D721Med (cell line): ENCODE measurements around the gene MARCOL.

Experiments
- DNase-seq: peaks from one replicate; pipeline ENCODE4 v3.0.0; 2011; ENCODE audit warnings: low spot score; ENCODE audit not compliant: insufficient read length
- FAIRE-seq: peaks from 2 replicates; lab custom pipeline; 2011; peaks lifted over from hg19 to GRCh38; lab: Jason Lieb, UNC
- TF ChIP-seq, protein P1 (sequence below): IDR thresholded peaks from 2 replicates; pipeline ENCODE4 v1.5.1; 2012; ENCODE audit warnings: mild to moderate bottlenecking, control low read depth; ENCODE audit not compliant: insufficient read depth; ENCODE audit errors: missing control alignments

The MARCOL gene

GRCh38 chr5:148228392-148228984 lies 9.8 kb upstream of the MARCOL start:
- DNase-seq (no peak), FAIRE-seq (no peak)
- TF ChIP-seq, protein P1, sequence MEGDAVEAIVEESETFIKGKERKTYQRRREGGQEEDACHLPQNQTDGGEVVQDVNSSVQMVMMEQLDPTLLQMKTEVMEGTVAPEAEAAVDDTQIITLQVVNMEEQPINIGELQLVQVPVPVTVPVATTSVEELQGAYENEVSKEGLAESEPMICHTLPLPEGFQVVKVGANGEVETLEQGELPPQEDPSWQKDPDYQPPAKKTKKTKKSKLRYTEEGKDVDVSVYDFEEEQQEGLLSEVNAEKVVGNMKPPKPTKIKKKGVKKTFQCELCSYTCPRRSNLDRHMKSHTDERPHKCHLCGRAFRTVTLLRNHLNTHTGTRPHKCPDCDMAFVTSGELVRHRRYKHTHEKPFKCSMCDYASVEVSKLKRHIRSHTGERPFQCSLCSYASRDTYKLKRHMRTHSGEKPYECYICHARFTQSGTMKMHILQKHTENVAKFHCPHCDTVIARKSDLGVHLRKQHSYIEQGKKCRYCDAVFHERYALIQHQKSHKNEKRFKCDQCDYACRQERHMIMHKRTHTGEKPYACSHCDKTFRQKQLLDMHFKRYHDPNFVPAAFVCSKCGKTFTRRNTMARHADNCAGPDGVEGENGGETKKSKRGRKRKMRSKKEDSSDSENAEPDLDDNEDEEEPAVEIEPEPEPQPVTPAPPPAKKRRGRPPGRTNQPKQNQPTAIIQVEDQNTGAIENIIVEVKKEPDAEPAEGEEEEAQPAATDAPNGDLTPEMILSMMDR: no peak

DNA sequence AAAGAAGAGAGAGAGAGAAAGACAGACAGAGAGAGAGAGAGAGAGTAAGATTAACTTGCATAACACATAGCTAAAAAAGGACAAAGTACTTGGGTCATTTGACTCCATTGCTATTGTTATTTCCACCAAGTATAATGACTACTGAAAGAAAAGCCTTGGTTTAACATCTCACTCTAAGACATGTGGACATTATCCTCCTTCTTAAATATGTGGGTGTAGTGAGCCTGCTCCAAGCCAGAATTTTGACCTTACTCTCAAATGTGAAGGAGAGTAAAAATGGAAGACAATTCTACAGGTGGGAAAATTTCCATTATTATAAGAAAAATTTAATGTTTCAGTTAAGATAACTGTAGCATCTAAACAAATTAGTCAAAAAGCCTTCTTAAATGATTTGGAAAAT lies 8.5 kb upstream of the MARCOL start:
- TF ChIP-seq, protein P1: no peak
- DNase-seq (no peak), FAIRE-seq (no peak)

DNA sequence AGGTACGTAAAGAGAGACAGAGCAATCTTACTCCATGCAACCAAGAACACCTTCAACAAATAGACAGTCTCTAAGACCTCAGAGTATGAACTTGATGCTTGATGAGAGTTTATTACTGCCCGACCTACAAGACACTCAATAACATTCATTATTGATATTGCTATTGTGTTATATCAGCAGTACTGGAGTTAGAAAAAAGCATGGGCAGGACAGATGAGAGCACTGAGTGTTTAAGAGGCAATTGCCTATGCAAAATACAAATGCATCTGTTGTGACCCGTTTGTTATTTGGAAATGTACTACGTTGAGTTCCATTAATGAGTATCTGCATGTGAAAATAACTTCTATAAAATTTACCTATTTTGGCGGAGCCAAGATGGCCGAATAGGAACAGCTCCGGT lies 8.1 kb upstream of the MARCOL start:
- no peak for DNase-seq
- TF ChIP-seq, protein P1: no peak
- no peak for FAIRE-seq

- FAIRE-seq (no peak), DNase-seq (no peak)
- TF ChIP-seq, protein P1: no peak
Observed at GRCh38 chr5:148237785-148238417, 424 bp upstream of the MARCOL start.

DNA sequence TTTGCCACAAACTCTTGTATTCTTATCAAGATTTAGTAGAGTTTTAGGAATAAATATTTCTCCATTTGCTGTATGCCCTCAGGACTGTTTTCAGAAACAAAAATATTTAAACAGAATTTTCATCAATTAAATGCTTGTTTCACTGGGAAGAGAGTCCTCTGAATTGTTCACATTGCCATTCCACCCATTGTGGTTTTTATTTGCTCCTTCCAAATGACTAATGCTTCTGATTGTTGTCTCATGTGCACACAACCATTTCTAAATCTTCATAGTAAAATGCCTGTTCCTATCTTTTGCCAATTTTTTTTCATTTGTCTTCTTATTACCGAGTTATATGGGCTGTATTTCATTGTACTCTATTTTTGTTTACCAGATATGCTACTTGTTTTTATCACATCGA lies 10.6 kb downstream of the MARCOL start:
- no peak for FAIRE-seq
- no peak for DNase-seq
- TF ChIP-seq, protein P1: no peak

DNA sequence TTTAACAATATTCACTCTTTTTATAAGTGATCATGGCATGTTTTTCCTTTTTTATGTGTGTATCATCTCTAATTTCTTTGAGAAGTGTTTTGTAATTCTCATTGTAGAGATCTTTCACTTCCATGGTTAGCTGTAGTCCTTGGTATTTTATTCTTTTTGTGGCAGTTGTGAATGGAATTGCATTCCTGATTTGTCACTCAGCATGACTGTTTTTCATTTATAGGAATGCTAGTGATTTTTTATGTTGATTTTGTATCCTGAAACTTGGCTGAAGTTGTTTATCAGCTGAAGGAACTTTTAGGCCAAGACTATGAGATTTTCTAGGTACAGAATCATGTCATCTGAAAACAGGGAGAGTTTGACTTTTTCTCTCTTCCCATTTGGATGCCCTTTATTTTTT lies 17.1 kb downstream of the MARCOL start:
- no peak for FAIRE-seq
- DNase-seq: no peak

More for the DNA sequence above, 17.1 kb downstream of the MARCOL start:
- TF ChIP-seq, protein P1: no peak
